H1 (cell line): ENCODE results near the gene ZNF610. TPM values are rescaled to one million over a fixed set of nuclear protein-coding genes. Genes with fewer than 3 reads are reported as not detected.

Experiments used
- CTCF ChIA-PET: fragments of 300-600 bp; sonication (Branson Sonifier 250); formaldehyde crosslinking; loops from one replicate; lab custom pipeline; 2021; ENCODE audit not compliant: partially characterized antibody; lab: Charles Lee
- POLR2A ChIA-PET: fragments of 300-600 bp; sonication (Branson Sonifier 250); formaldehyde crosslinking; loops from one replicate; lab custom pipeline; 2021; ENCODE audit warnings: inconsistent platforms; ENCODE audit not compliant: partially characterized antibody; lab: Charles Lee
- DNase-seq, 2 experiments: peaks; one replicate each; pipeline versions ENCODE4 v3.0.0 to v3.0.0-alpha.2; 2010 to 2022; ENCODE audit warnings: low spot score in 2 of 2, low read depth in 1 of 2, mixed read lengths in 1 of 2
- FAIRE-seq: peaks from 2 replicates; lab custom pipeline; 2011; peaks lifted over from hg19 to GRCh38; lab: Jason Lieb, UNC
- H2AFZ ChIP-seq: 2 replicates; pipeline ENCODE4 v1.8.1; 2012; ENCODE audit warnings: low read length, inconsistent platforms
- H2AK5ac ChIP-seq: 2 replicates; pipeline ENCODE4 v1.6.1; 2013; ENCODE audit warnings: low read depth, low read length
- H2BK120ac ChIP-seq: replicated peaks from 2 replicates; pipeline ENCODE3; 2013; ENCODE audit warnings: low read depth, low read length, inconsistent platforms
- H2BK12ac ChIP-seq: 2 replicates; pipeline ENCODE4 v1.6.1; 2013; ENCODE audit warnings: low read depth, low read length
- H2BK15ac ChIP-seq: 2 replicates; pipeline ENCODE4 v1.6.1; 2013; ENCODE audit warnings: low read length
- H2BK20ac ChIP-seq: 2 replicates; pipeline ENCODE4 v1.6.1; 2013; ENCODE audit warnings: low read length
- H2BK5ac ChIP-seq: 2 replicates; pipeline ENCODE4 v1.6.1; 2013; ENCODE audit warnings: low read depth, low read length
- H3K14ac ChIP-seq: 2 replicates; pipeline ENCODE4 v1.6.1; 2013; ENCODE audit warnings: inconsistent platforms; ENCODE audit not compliant: insufficient read length
- H3K18ac ChIP-seq: 2 replicates; pipeline ENCODE4 v1.6.1; 2013; ENCODE audit warnings: low read length; ENCODE audit errors: extremely low read depth
- H3K23ac ChIP-seq: 2 replicates; pipeline ENCODE4 v1.6.1; 2013; ENCODE audit warnings: inconsistent platforms; ENCODE audit not compliant: insufficient read length
- H3K23me2 ChIP-seq: 2 replicates; pipeline ENCODE4 v1.6.1; 2013; ENCODE audit warnings: low read depth, low read length
- H3K27ac ChIP-seq: 2 replicates; pipeline ENCODE4 v1.6.1; 2011; ENCODE audit warnings: low read depth, low read length, inconsistent platforms
- H3K27me3 ChIP-seq, 4 experiments: replicated peaks in 1 of 4; 1 replicate in 1 of 4; 2 replicates in 3 of 4; pipeline versions ENCODE4 v1.6.1 to v1.8.1; 2011 to 2013; ENCODE audit warnings: low read length in 3 of 4, mild to moderate bottlenecking in 3 of 4, inconsistent platforms in 2 of 4, mixed read lengths in 2 of 4, moderate library complexity in 1 of 4; ENCODE audit not compliant: control insufficient read depth in 3 of 4, insufficient read depth in 3 of 4; ENCODE audit errors: extremely low read depth in 1 of 4
- H3K36me3 ChIP-seq, 4 experiments: 2 replicates each; pipeline versions ENCODE4 v1.6.1 to v1.8.1; 2011 to 2013; ENCODE audit warnings: mild to moderate bottlenecking in 4 of 4, low read length in 3 of 4, moderate library complexity in 2 of 4, control low read depth in 1 of 4, inconsistent platforms in 1 of 4; ENCODE audit not compliant: insufficient read depth in 4 of 4, control insufficient read depth in 2 of 4
- H3K4ac ChIP-seq: replicated peaks from 2 replicates; pipeline ENCODE3; 2013; ENCODE audit warnings: low read length, low read depth, mixed read lengths, inconsistent platforms; ENCODE audit not compliant: insufficient read length
- H3K4me1 ChIP-seq, 4 experiments: replicated peaks in 1 of 4; 1 replicate in 1 of 4; 2 replicates in 3 of 4; pipeline versions ENCODE4 v1.6.1 to v1.8.1; 2011 to 2013; ENCODE audit warnings: low read length in 3 of 4, inconsistent platforms in 2 of 4, mixed read lengths in 1 of 4; ENCODE audit not compliant: insufficient read depth in 4 of 4, control insufficient read depth in 3 of 4
- H3K4me2 ChIP-seq, 2 experiments: 2 replicates each; pipeline versions ENCODE4 v1.6.1 to v1.8.1; 2011 to 2013; ENCODE audit warnings: low read depth in 2 of 2, low read length in 2 of 2, control low read depth in 1 of 2, inconsistent platforms in 1 of 2, mild to moderate bottlenecking in 1 of 2; ENCODE audit not compliant: insufficient read depth in 1 of 2
- H3K4me3 ChIP-seq, 4 experiments: fragments of 200-600, 300-600 bp in 1 of 4; sonication (generic), shearing (Covaris generic), sonication (Bioruptor Twin) in 1 of 4; 2 replicates each; pipeline versions ENCODE4 v1.5.1 to v1.8.1; 2011 to 2016; ENCODE audit warnings: low read length in 4 of 4, low read depth in 3 of 4, control low read depth in 2 of 4, inconsistent platforms in 2 of 4, mild to moderate bottlenecking in 2 of 4, mixed read lengths in 1 of 4, moderate library complexity in 1 of 4; ENCODE audit not compliant: insufficient read depth in 2 of 4; ENCODE audit errors: extremely low read depth in 1 of 4
- H3K56ac ChIP-seq: replicated peaks from 2 replicates; pipeline ENCODE3; 2013; ENCODE audit warnings: low read depth, mild to moderate bottlenecking, mixed read lengths, low read length, inconsistent platforms; ENCODE audit not compliant: insufficient read length
- H3K79me1 ChIP-seq: 2 replicates; pipeline ENCODE4 v1.6.1; 2013; ENCODE audit warnings: low read depth, low read length, control low read depth
- H3K79me2 ChIP-seq, 2 experiments: 2 replicates each; pipeline versions ENCODE4 v1.6.1 to v1.8.1; 2012 to 2013; ENCODE audit warnings: low read length in 2 of 2, mild to moderate bottlenecking in 2 of 2, inconsistent platforms in 1 of 2; ENCODE audit not compliant: insufficient read depth in 2 of 2, control insufficient read depth in 1 of 2
- H3K9ac ChIP-seq, 4 experiments: replicated peaks in 1 of 4; 1 replicate in 1 of 4; 2 replicates in 3 of 4; pipeline versions ENCODE4 v1.6.1 to v1.8.1; 2011 to 2013; ENCODE audit warnings: low read depth in 3 of 4, low read length in 3 of 4, control low read depth in 2 of 4, mild to moderate bottlenecking in 2 of 4, moderate library complexity in 2 of 4, inconsistent platforms in 1 of 4; ENCODE audit errors: extremely low read depth in 1 of 4
- H3K9me3 ChIP-seq, 2 experiments: 2 replicates each; pipeline versions ENCODE4 v1.6.1 to v1.8.1; 2012 to 2013; ENCODE audit warnings: mild to moderate bottlenecking in 2 of 2, moderate library complexity in 2 of 2, control low read depth in 1 of 2, inconsistent platforms in 1 of 2, low read depth in 1 of 2, low read length in 1 of 2, mixed read lengths in 1 of 2; ENCODE audit not compliant: insufficient read depth in 2 of 2
- H4K20me1 ChIP-seq, 2 experiments: replicated peaks in 1 of 2; 2 replicates each; pipeline versions ENCODE3 to v1.8.1; 2011 to 2013; ENCODE audit warnings: inconsistent platforms in 2 of 2, low read length in 2 of 2, mild to moderate bottlenecking in 1 of 2; ENCODE audit not compliant: insufficient read depth in 2 of 2, control insufficient read depth in 1 of 2
- H4K5ac ChIP-seq: 2 replicates; pipeline ENCODE4 v1.6.1; 2013; ENCODE audit warnings: low read length, low read depth, mixed read lengths, inconsistent platforms; ENCODE audit not compliant: insufficient read length
- H4K8ac ChIP-seq: 2 replicates; pipeline ENCODE4 v1.8.0; 2013; ENCODE audit warnings: mild to moderate bottlenecking, moderate library complexity, low read length, inconsistent platforms; ENCODE audit not compliant: insufficient read depth; ENCODE audit errors: extremely low read depth
- H4K91ac ChIP-seq: replicated peaks from 2 replicates; pipeline ENCODE3; 2013; ENCODE audit warnings: low read length, mixed read lengths, inconsistent platforms; ENCODE audit not compliant: insufficient read length
- BACH1 ChIP-seq: IDR thresholded peaks from 2 replicates; pipeline ENCODE4 v1.6.1; 2012; ENCODE audit warnings: low read length, improper control_type of control experiment
- CBX8 ChIP-seq: fragments of 300-800, 300-1000 bp; sonication (generic); IDR thresholded peaks from 2 replicates; pipeline ENCODE4 v1.7.1; 2016; ENCODE audit warnings: low read depth, low read length, borderline replicate concordance
- CHD2 ChIP-seq: IDR thresholded peaks from 2 replicates; pipeline ENCODE4 v1.6.1; 2012; ENCODE audit warnings: low read length, improper control_type of control experiment
- FOSL1 ChIP-seq: IDR thresholded peaks from 2 replicates; pipeline ENCODE4 v1.6.1; 2011; ENCODE audit warnings: mild to moderate bottlenecking, low read depth, low read length, moderate library complexity; ENCODE audit not compliant: insufficient read depth
- KDM4A ChIP-seq: IDR thresholded peaks from one replicate; pipeline ENCODE4 v1.7.1; 2012; ENCODE audit warnings: low read depth, mild to moderate bottlenecking, moderate library complexity, low read length, inconsistent platforms; ENCODE audit not compliant: severe bottlenecking
- POLR2AphosphoS5 ChIP-seq: IDR thresholded peaks from 2 replicates; pipeline ENCODE4 v1.6.1; 2011; ENCODE audit warnings: low read depth, low read length
- SAP30 ChIP-seq: fragments of 300-600 bp; sonication (generic); IDR thresholded peaks from 2 replicates; pipeline ENCODE4 v1.7.1; 2012; ENCODE audit warnings: low read length, moderate library complexity, mild to moderate bottlenecking, inconsistent platforms; ENCODE audit not compliant: insufficient read depth, insufficient replicate concordance
- SIX5 ChIP-seq: IDR thresholded peaks from 2 replicates; pipeline ENCODE4 v1.6.1; 2011; ENCODE audit warnings: mild to moderate bottlenecking, low read depth, low read length
- SUZ12 ChIP-seq: fragments of 200-600 bp; sonication (generic); IDR thresholded peaks from 2 replicates; pipeline ENCODE4 v1.6.1; 2012; ENCODE audit warnings: mild to moderate bottlenecking, inconsistent platforms, low read length, moderate library complexity, mixed read lengths
- WGBS, 2 experiments: shearing (Covaris generic) in 1 of 2; methylation state at CpG; one replicate each; pipeline versions ENCODE4 v1.1.6 to v1.1.7; 2013 to 2015; ENCODE audit warnings: low lambda C conversion rate in 2 of 2, mixed read lengths in 2 of 2, inconsistent platforms in 1 of 2, low coverage in 1 of 2, missing lambda C conversion rate in 1 of 2; ENCODE audit not compliant: insufficient replicate concordance in 2 of 2, insufficient coverage in 1 of 2, insufficient read length in 1 of 2; ENCODE audit errors: extremely low coverage in 1 of 2, missing lambda C conversion rate in 1 of 2; 5-methylcytosine and 5-hydroxymethylcytosine counted together
- long read RNA-seq, 2 experiments: library from RNA in 1 of 2; library from capped mRNA in 1 of 2; stranded (forward); transcript quantifications; one replicate each; pipeline ENCODE4 v2.0.0, GENCODE V29; 2021; ENCODE audit warnings: inconsistent platforms in 1 of 2
- polyA minus RNA-seq, 3 experiments: library from RNA; depleted of rRNA, polyadenylated mRNA; stranded (reverse); fragments of >200 nt; gene quantifications; 1 replicate in 2 of 3; 2 replicates in 1 of 3; pipeline ENCODE4 v1.2.3, GENCODE V29; 2011
- polyA plus RNA-seq, 7 experiments: library from polyadenylated mRNA; depleted of rRNA in 3 of 7; stranded (reverse) in 5 of 7; unstranded in 2 of 7; fragments of >200 nt in 5 of 7; fragments of 200-250 nt in 2 of 7; gene quantifications; 1 replicate in 5 of 7; 2 replicates in 1 of 7; 4 replicates in 1 of 7; pipeline versions ENCODE4 v1.2.1 to v1.2.3, GENCODE V29; 2011 to 2013; ENCODE audit warnings: missing spikeins in 2 of 7, mixed read lengths in 2 of 7
- total RNA-seq: library from RNA; stranded (reverse); fragmentation: NEBNext Ultra II Directional; extraction: Animal tissue kit (Norgen Biotek cat#: 25700); gene quantifications from 2 replicates; pipeline ENCODE4 v1.2.1, GENCODE V29; 2021

Gene ZNF610
- total RNA-seq (4.9 and 5.4 TPM in 2 replicates), polyA plus RNA-seq (2011; rRNA removed) (2.4 and 3.4 TPM in 2 replicates), polyA minus RNA-seq (2011; rRNA and poly(A)+ RNA removed) (5.6 and 8.3 TPM in 2 replicates)
- polyA plus RNA-seq (2011; cell fraction: cytosol; rRNA removed) = 3.3 TPM
- 6.8 TPM for polyA plus RNA-seq (2011; cell fraction: nucleus; rRNA removed)
- polyA plus RNA-seq (2012, experiment 1 of 2) = 3.6 to 5.2 TPM (median 4.3 TPM) in 4 replicates
- 0.60 TPM for polyA plus RNA-seq (2012, experiment 2 of 2)
- polyA plus RNA-seq (2013, experiment 1 of 2) = 7.4 TPM
- 8.0 TPM for polyA plus RNA-seq (2013, experiment 2 of 2)
- 5.2 TPM for polyA minus RNA-seq (2011; cell fraction: cytosol; rRNA and poly(A)+ RNA removed)
- polyA minus RNA-seq (2011; cell fraction: nucleus; rRNA and poly(A)+ RNA removed) = 5.3 TPM
- long read RNA-seq, experiment 1, partial matches to known transcripts = 0 of 1 reads
- long read RNA-seq, experiment 1, other reads (novel, unspliced or antisense) = 0 of 1 reads
- long read RNA-seq, experiment 2, partial matches to known transcripts = 0 of 1 reads
- long read RNA-seq, experiment 2, other reads (novel, unspliced or antisense) = 0 of 1 reads

DNA sequence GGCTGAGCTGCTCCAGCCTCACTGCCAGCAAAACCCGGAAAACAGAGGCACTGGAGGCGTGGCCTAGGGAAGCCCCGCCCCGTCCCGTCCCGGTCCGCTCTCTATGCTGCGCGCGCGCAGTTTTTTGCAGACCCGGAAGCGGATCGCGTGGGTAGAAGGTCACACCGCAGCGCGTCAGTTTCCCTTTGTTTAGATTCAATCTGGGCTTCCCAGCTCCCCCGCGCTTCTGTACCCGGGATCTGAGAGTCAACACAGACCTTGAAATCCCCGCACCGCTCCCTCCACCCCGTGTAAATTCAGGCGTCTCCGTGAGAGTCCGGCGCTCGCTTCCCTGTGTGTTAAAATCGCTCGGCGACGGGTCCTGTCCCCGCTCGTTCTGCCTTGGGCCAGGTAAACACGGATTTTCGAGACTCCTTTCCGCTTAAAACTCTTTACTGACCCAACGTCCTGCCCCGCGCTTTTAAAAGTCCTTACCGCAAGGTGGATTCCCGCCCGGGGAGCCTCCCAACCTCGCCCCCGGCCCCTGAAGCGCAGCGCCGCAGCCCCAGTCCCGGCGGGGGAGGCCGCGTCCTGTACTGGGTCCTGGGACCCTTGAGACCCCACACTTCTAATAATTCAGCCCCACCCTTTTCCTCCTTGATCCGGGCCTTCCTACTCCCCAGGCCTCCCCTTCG lies at the start of gene ZNF610:
Gene ZNF610 (plus strand): TSS at position 127 of the 674 bp plus-strand sequence. CDS start 12,930 bp downstream, outside the sequence.
- H3K23ac ChIP-seq = no peak within 1 kb of the TSS
- H4K8ac ChIP-seq = peak within 1 kb of the TSS; percentile 89
- H2BK5ac ChIP-seq = no peak within 1 kb of the TSS
- no peak within 1 kb of the TSS for H2BK20ac ChIP-seq
- peak within 1 kb of the TSS; percentile 46 for H3K56ac ChIP-seq
- H2BK120ac ChIP-seq = no peak within 1 kb of the TSS
- peak within 1 kb of the TSS; percentile 84 to 96 for H3K4me2 ChIP-seq
- H3K36me3 ChIP-seq = peaks cover 0 to 4% (median 0%) of the 10 kb centered on the region in 4 experiments; a peak in 1 of 8 replicates
- FAIRE-seq (no peak), DNase-seq (peak; percentile 68 to 94)
- H3K4me3 ChIP-seq = peak within 1 kb of the TSS; percentile 79 to 95 (median 92)
- peak within 1 kb of the TSS; percentile 19; the same call in 1 of the 2 replicates for H3K27ac ChIP-seq
- H3K27me3 ChIP-seq = no peaks in the 10 kb centered on the region
- peak within 1 kb of the TSS; percentile 60; the same call in 1 of the 2 replicates for H3K18ac ChIP-seq
- H2AFZ ChIP-seq = 0 out of 2 replicates have a peak within 1 kb of the TSS, but pooled peaks have one; percentile 64
- H3K4me1 ChIP-seq = no peaks in the 10 kb centered on the region
- 0 out of 2 replicates have a peak within 1 kb of the TSS, but pooled peaks have one; percentile 27 for H2BK12ac ChIP-seq
- H4K5ac ChIP-seq = peak within 1 kb of the TSS; percentile 43
- H2BK15ac ChIP-seq = no peak within 1 kb of the TSS
- no peak within 1 kb of the TSS for H4K91ac ChIP-seq
- peaks cover 24 to 25% of the 10 kb centered on the region in 2 experiments for H3K9me3 ChIP-seq
- WGBS, 2 experiments = 2% methylated on average over 55 of the region's 55 CpGs; no CpG with 5 or more reads in 1 of the 2 experiments
- H3K79me2 ChIP-seq = no peaks in the 10 kb centered on the region
- H2AK5ac ChIP-seq = no peak within 1 kb of the TSS
- CTCF ChIA-PET = interaction anchor here (0.8 to 2.1 kb wide), 3 partner anchors 10 to 31 kb away, joined by 3 to 10 read pairs (median 4); no protein-coding TSS in a partner anchor
- peak within 1 kb of the TSS; percentile 96 for H3K4ac ChIP-seq
- H3K79me1 ChIP-seq = no peaks in the 10 kb centered on the region
- peak within 1 kb of the TSS; percentile 68 for H3K14ac ChIP-seq
- H3K23me2 ChIP-seq = peaks cover 9% of the 10 kb centered on the region; the same call in 1 of the 2 replicates
- peaks cover 0 to 1% of the 10 kb centered on the region in 2 experiments for H4K20me1 ChIP-seq
- POLR2A ChIA-PET = interaction anchor here (0.5 to 1.5 kb wide), 7 partner anchors 8 to 198 kb away, joined by 3 to 4 read pairs (median 3); no protein-coding TSS in a partner anchor
- peak within 1 kb of the TSS; percentile 82 to 94 (median 86) for H3K9ac ChIP-seq
- TF ChIP-seq BACH1 (peak; percentile 16; the same call in 1 of the 2 replicates), SIX5 (no peak), KDM4A (peak; percentile 84), SUZ12 (no peak), CHD2 (no peak), POLR2AphosphoS5 (peak; percentile 85), FOSL1 (no peak), SAP30 (peak; percentile 54), CBX8 (no peak)
